DOHH2 (cell line): Measurements from ENCODE around the gene IGF2BP1.
"Not testable (repeated sequence)": the region's sequence is repeated elsewhere in the genome, so short reads cannot be mapped to it uniquely, and the experiment has no call there.

Source experiments
- CTCF ChIP-seq: fragments of 200-600 bp; sonication (generic); IDR thresholded peaks from one replicate; pipeline ENCODE4 v1.5.1; 2014; ENCODE audit warnings: antibody characterized with exemption, mild to moderate bottlenecking, low read depth, low read length; ENCODE audit not compliant: poor library complexity, severe bottlenecking
- EZH2phosphoT487 ChIP-seq: fragments of 200-600 bp; sonication (generic); IDR thresholded peaks from 2 replicates; pipeline ENCODE4 v1.6.1; 2017; ENCODE audit warnings: borderline replicate concordance, mild to moderate bottlenecking, antibody characterized with exemption, low read length, moderate library complexity, mixed read lengths

GRCh38 chr17:49039518-49039917, 42.3 kb downstream of the IGF2BP1 start:
- not testable (repeated sequence) for TF ChIP-seq CTCF, EZH2phosphoT487
